Stimulated activated CD4-positive, alpha-beta T cell treated with anti-CD3 and anti-CD28 coated beads, Interleukin-12 subunit alpha, Interleukin-12 subunit beta, amount 100 ng/mL, for 24 hours (primary cell): ENCODE data around the gene CCDC83.

Source experiments
- DNase-seq, 2 experiments: peaks; one replicate each; pipeline ENCODE4 v3.0.0-alpha.2; 2020; ENCODE audit warnings: low read depth in 2 of 2

CCDC83 gene

DNA sequence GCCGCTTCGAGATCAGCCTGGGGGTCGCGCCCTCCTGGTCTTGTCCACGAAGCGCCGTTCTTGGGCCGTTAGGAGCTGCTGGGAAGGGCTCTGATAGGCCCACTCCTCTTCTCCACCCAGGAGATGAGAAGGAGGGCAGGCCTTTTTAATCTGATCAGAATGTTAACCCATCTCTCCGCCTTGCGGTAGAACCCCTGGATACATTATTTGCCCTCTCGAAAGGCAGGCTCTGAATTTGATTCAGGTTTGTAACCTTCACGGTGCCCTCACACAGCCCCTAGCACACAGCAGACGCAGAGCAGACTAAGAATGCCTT is at the start of gene CCDC83:
Gene CCDC83, plus strand, starts transcription at position 43 of the 316 bp plus-strand sequence. CDS start 9,741 bp downstream, outside the sequence.
- DNase-seq, result no peak

DNA sequence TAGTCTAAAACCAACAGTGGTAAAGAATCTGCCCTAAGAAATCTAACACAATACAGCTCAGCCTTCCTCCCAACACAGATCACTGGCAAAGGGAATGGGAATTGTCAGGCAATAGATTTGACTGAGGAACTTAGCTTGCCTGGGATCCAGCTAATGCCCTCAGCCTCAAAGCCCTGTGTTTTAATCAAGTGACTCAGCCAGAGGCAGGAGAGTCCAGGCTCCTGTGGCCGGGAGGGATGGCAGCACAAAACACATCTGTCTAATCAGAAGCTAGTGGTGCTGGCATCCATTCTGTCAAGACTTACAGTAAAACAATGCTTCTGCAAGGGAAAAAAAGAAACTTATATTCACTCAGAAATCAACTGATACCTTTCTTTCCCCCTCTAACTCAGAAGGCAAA is 49.8 kb upstream of the CCDC83 start:
- DNase-seq, result no peak

DNA sequence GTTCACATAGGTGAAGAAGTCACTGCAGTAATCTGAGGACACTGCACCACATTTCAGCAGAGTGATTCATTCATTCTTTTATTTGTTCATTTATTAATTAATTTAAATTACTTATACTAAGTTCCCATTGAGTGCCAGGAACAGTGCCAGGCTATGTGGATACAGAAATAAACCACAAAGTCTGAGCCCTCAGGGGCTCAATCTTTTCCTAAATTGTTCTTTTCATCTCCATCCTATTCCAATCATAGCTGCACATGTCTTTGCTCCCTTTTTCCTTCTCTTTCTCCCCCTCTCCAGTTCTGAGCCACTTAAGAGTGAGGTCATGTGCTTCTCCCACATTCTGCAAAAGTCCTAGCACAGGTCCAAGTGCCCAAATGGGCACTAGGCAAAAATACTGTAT is 49.2 kb upstream of the CCDC83 start:
- no peak for DNase-seq

GRCh38 chr11:85806876-85807275 is 48.3 kb upstream of the CCDC83 start:
- DNase-seq, result no peak

DNA sequence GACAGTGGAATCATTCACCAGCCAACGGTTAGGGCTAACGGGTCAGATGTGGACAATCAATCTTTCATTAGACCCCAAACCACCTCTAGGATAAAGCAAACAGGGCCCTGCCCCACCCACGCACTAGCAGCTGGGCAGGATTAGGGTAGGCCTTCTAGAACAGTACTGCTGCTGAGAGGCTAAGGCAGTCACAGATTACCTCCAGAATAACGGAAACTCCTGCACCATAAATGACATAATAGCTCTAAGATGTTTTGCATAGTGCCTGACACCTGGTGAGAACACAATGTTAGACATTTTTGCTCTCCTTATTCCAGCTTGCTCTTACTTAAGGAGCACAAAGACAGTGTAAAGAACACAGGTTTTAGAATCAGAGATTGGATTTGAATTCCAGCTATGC is 46.0 kb upstream of the CCDC83 start:
- DNase-seq, result no peak

DNA sequence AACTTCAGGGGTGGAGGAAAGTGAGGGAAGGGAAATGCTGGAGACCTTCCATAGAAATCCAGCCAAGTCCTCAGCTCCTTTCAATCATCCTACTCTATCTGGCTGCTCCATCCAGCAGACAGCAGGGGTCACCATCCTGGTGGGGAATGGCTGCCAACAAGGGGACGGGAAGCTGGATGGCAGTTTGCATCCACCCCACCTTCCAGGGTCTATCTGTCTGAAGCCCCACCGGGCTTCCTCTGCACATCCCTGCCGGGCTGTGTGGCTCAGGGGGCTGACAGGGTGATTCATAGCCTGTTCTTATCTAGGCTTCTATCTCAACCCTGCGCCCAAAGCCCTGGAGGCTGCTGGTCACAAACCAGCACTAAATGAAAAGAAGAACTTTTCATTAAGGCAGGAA is 45.3 kb upstream of the CCDC83 start:
- DNase-seq, result no peak

GRCh38 chr11:85810521-85810870 is 44.7 kb upstream of the CCDC83 start:
- no peak for DNase-seq

- peak; percentile 44 to 63 for DNase-seq
Observed at GRCh38 chr11:85810871-85811611, 44.1 kb upstream of the CCDC83 start, which contains the start of gene SYTL2. SYTL2 (minus strand) TSS chr11:85811141; CDS start chr11:85757725, 53,416 bp downstream.

DNA sequence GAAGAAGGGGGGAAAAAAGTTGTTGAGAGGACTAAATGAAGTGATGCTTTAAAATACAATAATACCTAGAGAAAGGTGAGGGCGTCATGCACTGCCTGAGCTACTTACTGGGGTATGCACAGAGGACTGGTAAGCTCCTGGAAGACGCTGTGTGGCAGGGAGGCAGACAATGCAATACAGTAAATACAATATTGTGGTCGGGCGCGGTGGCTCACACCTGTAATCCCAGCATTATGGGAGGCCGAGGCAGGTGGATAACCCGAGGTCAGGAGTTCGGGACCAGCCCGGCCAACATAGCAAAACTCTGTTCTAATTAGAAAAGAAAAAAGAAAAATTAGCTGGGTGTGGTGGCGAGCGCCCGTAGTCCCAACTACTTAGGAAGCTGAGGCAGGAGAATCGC is 43.6 kb upstream of the CCDC83 start:
- no peak for DNase-seq

- DNase-seq, result no peak
Observed at GRCh38 chr11:85813721-85814120, 41.5 kb upstream of the CCDC83 start.

GRCh38 chr11:85815186-85815931 is 39.8 kb upstream of the CCDC83 start:
- DNase-seq, result no peak

GRCh38 chr11:85819441-85819840 is 35.7 kb upstream of the CCDC83 start:
- no peak for DNase-seq

- DNase-seq, result no peak
Observed at GRCh38 chr11:85821636-85822035, 33.5 kb upstream of the CCDC83 start.

- no peak for DNase-seq
Observed at GRCh38 chr11:85822814-85823213, 32.4 kb upstream of the CCDC83 start.

DNA sequence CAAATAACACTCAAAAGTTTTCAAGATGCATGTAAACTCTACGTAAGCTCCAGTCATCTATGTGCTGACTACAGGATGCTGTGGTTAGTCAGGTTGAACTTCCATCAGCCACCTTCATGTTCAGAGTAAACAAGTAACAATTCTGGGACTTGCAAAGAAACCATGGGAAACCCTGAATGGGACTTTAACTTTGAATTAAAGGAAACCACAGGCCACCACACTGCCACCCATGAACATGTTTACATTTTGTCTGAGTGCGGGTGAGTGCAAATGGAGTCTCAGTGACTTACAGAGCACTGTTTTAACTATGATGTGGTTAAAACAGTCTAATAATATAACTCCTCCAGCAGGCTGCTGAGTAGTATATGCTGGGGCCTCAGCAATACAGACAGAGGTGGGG is 31.4 kb upstream of the CCDC83 start:
- no peak for DNase-seq

GRCh38 chr11:85825616-85826015 is 29.6 kb upstream of the CCDC83 start:
- no peak for DNase-seq

GRCh38 chr11:85826116-85826855 is 28.9 kb upstream of the CCDC83 start:
- DNase-seq, result no peak

DNA sequence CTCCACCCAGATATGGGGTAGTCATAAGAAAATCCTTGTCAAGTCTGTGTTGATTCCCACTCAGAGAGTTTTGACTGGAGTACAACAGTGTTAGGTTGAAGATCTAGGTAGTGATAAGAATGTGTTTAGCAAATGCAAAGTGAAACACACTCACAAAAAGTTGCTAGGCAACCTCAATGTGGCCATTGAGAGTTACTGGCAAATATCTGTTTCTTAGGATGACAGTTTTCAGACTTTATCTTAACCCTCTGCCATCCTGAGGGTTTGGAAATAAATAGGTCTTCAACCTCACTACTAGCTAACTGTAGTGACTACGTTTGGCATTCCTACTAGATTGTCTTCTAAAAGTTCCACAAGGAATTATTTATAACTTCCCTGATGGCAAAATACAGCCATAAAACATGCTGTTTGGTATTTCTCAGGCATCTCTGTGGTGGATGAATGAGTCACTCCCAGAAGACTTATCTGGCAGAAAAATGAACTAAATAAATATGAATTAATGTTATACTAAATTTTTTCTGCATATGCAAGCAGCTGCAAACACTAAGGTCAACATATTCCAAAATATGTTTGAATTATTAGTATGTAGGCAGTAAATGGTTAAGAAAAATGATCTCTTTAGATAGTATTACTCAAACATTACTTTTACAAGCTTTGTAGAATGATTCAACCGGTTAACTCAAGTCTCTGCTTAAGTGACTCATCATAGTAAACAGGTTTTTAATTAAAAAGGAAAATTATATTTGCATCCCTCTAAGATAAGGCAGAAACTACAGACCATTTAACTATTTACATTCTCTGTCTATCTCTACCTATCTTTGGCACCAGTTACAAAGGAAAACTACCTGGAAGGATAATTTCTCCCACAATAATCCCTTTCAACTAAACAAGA is 27.2 kb upstream of the CCDC83 start:
- DNase-seq, result no peak

DNA sequence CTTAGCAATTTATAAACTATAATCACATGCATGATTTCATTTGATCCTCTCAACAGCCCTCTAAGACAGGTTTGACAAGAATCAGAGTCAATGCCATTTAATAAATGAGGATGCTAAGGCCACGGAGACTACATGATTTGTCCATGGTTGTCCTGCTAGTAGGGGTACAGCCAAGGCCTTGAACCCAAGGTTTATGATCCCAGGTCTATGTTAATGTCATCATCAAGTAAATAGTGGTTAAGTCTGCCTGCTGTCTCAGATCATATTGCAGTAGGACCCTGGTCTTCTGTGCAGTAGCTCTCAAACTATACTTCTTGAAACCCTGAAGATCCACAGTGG is 26.6 kb upstream of the CCDC83 start:
- no peak for DNase-seq

- DNase-seq, result no peak
Observed at GRCh38 chr11:85829172-85829571, 26.0 kb upstream of the CCDC83 start.

- no peak for DNase-seq
Observed at GRCh38 chr11:85831050-85831449, 24.1 kb upstream of the CCDC83 start.

DNA sequence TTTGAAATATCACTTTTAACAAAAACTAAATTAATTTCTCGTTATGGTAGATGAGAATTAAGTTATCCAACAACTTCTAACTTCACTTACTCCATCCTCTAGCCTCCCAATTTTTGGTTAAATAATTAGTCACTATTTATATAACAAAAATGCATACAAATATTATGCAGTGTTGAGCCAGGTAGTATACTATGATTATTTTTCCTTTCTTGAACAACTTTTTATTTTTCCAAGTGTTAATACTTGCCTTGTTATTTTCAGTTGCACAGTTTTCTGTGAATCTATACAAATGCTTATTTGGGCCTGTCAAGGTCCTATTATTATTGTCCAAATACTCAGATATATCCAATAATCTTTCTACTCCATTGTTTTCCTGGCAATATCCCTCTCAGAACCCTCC is 19.9 kb upstream of the CCDC83 start:
- DNase-seq, result no peak
